A673 (cell line): ENCODE measurements around the gene HOXC5.

Experiments
- EZH2 ChIP-seq: fragments of 200-600 bp; sonication (generic); IDR thresholded peaks from 2 replicates; pipeline ENCODE4 v1.6.1; 2017; ENCODE audit warnings: borderline replicate concordance, low read depth, mild to moderate bottlenecking, mixed read lengths, antibody characterized with exemption, low read length; ENCODE audit not compliant: poor library complexity, severe bottlenecking
- TF ChIP-seq, protein P1 (sequence below): fragments of 300-800, 200-600 bp; sonication (generic); conservative IDR thresholded peaks from 2 replicates; pipeline ENCODE4 v1.5.1; 2017; ENCODE audit warnings: low read depth, mild to moderate bottlenecking, antibody characterized with exemption, low read length, moderate library complexity, mixed read lengths

DNA sequence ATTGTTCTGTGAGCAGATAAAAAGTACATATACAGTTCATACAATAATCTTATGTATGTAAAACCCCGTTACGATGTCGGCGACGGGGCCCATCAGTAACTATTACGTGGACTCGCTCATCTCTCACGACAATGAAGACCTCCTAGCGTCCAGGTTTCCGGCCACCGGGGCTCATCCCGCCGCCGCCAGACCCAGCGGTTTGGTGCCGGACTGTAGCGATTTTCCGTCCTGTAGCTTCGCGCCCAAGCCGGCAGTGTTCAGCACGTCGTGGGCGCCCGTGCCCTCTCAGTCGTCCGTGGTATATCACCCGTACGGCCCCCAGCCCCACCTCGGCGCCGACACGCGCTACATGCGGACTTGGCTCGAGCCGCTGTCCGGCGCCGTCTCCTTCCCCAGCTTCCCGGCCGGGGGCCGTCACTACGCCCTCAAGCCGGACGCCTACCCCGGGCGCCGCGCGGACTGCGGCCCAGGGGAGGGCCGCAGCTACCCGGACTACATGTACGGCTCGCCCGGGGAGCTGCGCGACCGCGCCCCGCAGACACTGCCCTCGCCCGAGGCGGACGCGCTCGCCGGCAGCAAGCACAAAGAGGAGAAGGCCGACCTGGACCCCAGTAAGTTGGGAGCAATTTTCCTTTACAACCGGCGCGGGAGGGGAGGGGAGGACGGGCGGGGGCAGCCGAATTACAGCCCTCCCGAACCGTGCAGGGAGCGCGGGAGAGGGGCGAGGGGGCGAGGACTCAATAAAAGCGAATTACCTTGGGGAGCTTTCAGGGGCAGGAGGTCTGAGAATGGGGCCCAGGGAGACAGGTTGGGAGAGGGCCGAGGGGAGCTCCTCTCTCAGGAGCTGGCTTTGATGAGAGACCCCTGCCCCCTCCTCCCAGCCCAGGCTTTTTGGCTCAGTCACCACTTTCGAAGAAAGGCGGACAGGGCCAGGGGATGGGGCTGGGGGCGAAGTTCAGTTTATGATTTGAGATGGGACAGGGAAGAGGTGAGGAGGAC is 32.4 kb upstream of the HOXC5 start, which contains the start of gene HOXC9:
- TF ChIP-seq EZH2, result no peak
- TF ChIP-seq, protein P1, sequence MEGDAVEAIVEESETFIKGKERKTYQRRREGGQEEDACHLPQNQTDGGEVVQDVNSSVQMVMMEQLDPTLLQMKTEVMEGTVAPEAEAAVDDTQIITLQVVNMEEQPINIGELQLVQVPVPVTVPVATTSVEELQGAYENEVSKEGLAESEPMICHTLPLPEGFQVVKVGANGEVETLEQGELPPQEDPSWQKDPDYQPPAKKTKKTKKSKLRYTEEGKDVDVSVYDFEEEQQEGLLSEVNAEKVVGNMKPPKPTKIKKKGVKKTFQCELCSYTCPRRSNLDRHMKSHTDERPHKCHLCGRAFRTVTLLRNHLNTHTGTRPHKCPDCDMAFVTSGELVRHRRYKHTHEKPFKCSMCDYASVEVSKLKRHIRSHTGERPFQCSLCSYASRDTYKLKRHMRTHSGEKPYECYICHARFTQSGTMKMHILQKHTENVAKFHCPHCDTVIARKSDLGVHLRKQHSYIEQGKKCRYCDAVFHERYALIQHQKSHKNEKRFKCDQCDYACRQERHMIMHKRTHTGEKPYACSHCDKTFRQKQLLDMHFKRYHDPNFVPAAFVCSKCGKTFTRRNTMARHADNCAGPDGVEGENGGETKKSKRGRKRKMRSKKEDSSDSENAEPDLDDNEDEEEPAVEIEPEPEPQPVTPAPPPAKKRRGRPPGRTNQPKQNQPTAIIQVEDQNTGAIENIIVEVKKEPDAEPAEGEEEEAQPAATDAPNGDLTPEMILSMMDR, result no peak
